GM12875 (cell line): ENCODE measurements around the gene RAB3GAP1.

ENCODE experiments used
- H3K4me3 ChIP-seq: one replicate; pipeline ENCODE4 v1.5.1; 2011; ENCODE audit warnings: low read depth, low read length, control low read depth
- CTCF ChIP-seq: IDR thresholded peaks from 2 replicates; pipeline ENCODE4 v1.5.1; 2011; ENCODE audit warnings: low read depth, mild to moderate bottlenecking, control low read depth, inconsistent platforms, low read length, moderate library complexity, borderline replicate concordance; ENCODE audit not compliant: insufficient read depth

The RAB3GAP1 gene

DNA sequence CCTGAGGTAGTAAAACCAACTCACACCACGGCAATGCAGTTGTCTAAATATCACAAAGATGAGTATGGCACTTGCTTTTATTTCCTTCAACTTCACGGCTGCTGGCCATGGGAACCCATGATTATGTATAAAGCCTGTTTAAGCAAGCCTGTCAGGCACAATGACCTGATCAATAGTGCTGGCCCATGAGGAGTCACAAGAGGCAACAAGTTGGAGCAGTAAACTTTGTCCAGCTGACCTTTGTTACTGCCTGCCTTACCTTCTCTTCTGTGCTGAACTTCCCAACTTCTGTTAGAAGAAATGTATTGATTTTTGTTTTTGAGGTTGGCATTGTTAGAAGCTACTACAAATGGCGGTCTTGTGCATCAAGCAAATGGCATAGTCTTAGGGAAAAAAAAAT is 151.9 kb downstream of the RAB3GAP1 start:
- H3K4me3 ChIP-seq, result no peak overlapping the region

GRCh38 chr2:135208016-135208415 is 155.9 kb downstream of the RAB3GAP1 start:
- H3K4me3 ChIP-seq, result no peak overlapping the region
- TF ChIP-seq CTCF, result no peak

More for the DNA sequence above, 151.9 kb downstream of the RAB3GAP1 start:
- no peak for TF ChIP-seq CTCF

GRCh38 chr2:135212757-135213156 is 160.7 kb downstream of the RAB3GAP1 start:
- H3K4me3 ChIP-seq, result no peak overlapping the region
- TF ChIP-seq CTCF, result no peak

DNA sequence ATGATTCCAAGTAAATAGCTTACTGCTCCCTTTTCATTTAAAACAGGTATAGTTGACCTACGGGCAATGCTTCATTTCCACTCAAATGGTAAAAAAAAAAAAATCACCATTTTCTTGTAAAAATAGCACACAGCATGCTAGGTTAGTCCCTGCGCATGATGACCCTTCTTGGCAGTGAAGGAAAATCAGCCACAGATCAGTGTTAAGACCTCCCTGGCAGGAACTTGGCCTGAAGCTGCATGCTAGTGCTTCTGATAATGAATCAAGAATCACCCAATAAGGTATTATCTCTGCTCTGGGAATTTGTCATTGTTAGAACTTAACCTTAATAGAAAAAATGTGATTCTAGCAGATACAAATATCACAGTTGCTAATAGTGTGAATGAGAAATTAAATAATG is 166.3 kb downstream of the RAB3GAP1 start:
- TF ChIP-seq CTCF, result no peak

GRCh38 chr2:135219226-135219625 is 167.1 kb downstream of the RAB3GAP1 start:
- no peak for TF ChIP-seq CTCF
- H3K4me3 ChIP-seq, result no peak overlapping the region

More for the DNA sequence above, 166.3 kb downstream of the RAB3GAP1 start:
- no peak overlapping the region for H3K4me3 ChIP-seq
